GM19043 (cell line): ENCODE results near the gene RHOBTB1.

Experiments
- ATAC-seq: cut with Tn5 transposase; IDR thresholded peaks from one replicate; pipeline ENCODE4 v1.9.1; 2021; ENCODE audit warnings: low read depth; ENCODE audit not compliant: unreplicated experiment

RHOBTB1 gene

DNA sequence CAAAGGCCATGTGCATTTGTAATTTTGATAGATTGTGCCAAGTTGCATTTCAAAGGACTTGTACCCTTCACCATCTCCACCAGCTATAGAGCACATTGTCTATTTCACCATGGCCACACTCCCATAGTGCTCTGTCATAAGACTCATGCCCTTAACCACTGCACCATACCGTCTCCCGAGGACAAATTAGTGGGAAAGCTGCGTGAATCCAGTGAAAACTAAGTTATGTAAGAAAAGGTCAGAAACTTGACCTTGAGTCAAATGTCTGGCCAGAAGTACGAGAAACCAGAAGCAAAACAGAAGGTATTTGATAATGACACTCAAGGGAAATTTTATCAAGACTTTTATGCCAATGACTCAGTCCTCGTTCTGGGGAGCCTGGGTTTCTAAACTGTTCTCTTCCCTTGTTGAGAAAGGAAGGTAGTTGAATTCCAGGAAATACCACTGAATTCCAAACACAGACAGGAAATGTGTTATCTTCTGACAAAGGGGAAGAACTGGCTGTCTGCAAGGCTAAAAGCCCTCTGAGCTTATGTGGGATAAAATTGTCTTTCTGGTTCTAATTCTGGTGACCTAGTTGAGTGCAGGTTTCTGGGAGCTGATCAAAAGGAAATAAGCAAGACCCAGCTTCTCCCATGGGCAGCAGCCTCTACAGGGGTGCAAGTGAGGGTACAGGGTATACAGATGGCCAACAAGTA is 116.0 kb downstream of the RHOBTB1 start:
- ATAC-seq, result no peak

DNA sequence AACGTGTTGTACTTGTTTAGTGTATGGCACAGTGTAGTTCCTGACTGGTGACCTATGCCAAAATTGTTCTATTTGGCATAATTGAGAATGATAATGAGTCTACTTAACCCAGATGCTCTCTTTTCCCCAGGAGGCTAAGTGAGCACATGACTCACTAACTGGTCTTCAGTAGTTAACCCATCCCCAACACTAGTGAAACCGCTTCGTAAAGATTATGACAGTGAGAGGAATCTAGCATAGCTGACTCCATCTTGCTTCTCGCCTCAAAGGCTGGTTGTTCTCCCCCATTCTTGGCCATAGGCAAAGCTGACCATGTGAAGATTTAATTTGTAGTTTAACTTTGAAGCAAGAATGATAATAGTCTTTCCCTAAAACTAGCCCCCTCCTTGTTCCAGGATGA is 118.5 kb downstream of the RHOBTB1 start:
- ATAC-seq, result no peak

DNA sequence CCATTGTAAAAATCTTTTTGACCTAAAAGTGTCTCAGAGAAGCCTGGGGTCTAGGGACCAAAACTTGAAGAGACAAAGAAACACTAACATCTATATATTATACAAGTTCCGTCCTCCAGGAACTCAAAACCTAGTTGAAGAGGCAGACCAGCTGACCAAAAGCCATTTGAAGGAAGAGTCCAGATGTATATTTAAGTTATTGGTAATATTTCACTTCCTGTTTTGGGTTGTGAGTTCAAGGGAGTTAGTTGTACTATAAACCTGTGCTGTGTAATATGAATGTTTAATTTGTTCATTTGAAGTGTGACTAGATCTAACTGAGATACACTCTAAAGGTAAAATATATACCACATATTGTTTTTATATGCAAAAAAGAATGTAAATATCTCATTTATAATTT is 120.7 kb downstream of the RHOBTB1 start:
- no peak for ATAC-seq

DNA sequence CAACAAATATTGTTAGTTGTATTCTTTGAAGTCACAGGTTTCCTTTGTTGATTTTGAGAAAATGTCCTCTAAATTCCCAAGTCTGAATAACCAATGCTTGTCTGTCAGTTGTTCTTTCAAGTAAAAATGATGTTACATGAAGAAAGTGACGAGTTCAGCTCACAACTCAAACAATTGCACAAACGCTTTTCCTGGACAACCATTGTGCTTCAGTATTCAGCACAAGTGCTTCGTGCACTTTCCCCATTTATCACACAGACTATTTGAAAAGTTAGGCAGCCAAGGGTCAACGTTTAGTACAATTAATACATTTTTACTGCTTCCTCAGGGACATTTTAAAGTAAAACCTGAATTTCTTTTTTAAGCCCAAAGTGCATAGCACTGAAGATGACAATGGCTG is 121.2 kb downstream of the RHOBTB1 start:
- no peak for ATAC-seq

DNA sequence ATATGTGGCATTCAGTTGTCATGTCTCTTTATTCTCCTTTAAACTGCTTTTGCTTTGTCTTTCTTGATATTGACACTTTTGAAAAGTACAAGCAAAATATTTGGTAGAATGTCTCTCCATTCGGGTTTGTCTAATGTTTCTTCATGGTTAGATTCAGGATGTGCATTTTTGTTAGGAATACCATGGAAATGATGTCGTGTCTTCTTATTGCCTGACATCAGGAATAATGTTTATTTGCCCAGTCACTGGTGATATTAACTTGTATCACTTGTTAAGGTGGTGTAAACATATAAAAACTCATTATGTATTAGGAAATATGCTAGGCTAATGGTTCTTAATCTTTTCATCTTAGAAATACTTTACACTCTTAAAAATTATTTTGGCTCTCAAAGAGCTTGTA is 122.3 kb downstream of the RHOBTB1 start:
- no peak for ATAC-seq

DNA sequence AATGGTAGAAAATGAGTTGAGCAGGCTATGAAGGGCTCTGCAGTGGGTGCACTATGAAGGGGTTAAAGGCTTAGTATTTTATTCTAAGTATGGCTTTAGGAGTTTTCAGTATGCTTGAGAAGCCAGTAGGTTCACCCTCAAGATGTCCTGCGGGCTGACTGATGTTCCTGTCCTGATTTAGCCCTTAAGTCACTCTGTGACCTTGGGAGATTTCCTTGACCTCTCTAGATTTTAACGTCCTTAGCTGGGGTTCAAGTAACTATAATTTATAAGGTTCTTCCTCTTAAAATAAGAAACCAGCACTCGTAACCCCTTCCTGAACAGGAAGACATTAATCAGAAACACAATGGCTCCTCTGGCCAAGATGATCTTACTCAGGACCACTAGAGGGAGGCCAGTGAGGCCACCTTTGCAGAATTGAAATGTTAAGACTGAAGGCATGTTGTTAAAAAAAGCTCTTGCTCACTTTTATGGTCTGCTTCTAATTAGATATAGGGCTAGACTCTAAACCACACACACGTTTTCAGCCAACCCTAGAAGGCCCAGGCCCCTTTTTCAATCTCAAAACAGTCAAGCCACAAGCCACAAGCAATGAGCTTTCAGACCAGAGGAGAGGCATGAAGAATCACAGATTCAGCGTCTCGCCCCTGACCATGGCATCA is 123.8 kb downstream of the RHOBTB1 start:
- ATAC-seq, result peak; percentile 38
